Activated T-cell treated with anti-CD3 and anti-CD28 coated beads for 4 hours (primary cell): ENCODE results near the gene SPOCK3.

Experiments
- DNase-seq: peaks from one replicate; pipeline ENCODE4 v3.0.0-alpha.2; 2020

SPOCK3 gene

DNA sequence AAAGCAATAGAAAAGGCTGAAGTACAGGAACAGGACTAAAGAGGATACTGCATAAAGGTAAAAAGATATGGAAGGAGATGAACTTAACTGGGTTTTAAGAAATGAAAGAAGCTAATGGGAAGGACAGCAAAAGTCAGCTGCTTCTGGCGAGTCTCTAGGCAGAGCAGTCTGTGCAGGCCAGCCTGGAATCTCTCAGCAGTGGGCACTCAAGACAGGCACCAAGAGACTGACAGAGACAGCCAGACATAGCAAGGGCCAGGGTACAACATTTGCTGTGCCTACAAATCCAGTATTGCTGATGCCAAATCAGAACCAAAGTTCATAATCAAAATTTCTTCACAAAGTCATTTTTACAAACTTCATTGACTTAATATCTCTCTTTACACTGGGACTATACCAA is 62.4 kb downstream of the SPOCK3 start:
- DNase-seq: no peak

- no peak for DNase-seq
These were observed 65.7 kb downstream of the SPOCK3 start for GRCh38 chr4:167168611-167169010.

DNA sequence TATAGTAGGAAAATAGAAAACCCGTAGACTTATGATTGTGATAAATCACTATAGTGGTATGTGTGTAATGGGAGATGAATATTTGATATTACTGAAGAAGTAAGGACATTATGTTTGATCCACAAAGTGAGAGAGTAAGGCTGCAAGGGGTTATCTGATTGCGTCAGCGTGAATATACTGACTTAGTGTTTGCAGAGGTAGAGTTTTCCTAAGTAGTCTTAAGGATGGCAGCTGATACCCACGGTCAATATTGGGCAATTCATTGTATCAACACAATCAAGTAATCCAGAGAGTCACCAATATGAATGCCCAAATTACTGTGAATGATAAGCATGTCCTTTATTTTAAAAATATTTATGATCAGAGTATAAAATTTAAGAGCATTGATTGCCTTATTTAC is 83.7 kb downstream of the SPOCK3 start:
- no peak for DNase-seq

- DNase-seq: no peak
These were observed 89.7 kb downstream of the SPOCK3 start for GRCh38 chr4:167144605-167145004.

GRCh38 chr4:167143018-167143417 is 91.3 kb downstream of the SPOCK3 start:
- no peak for DNase-seq

- no peak for DNase-seq
These were observed 98.0 kb downstream of the SPOCK3 start for GRCh38 chr4:167136270-167136669.

DNA sequence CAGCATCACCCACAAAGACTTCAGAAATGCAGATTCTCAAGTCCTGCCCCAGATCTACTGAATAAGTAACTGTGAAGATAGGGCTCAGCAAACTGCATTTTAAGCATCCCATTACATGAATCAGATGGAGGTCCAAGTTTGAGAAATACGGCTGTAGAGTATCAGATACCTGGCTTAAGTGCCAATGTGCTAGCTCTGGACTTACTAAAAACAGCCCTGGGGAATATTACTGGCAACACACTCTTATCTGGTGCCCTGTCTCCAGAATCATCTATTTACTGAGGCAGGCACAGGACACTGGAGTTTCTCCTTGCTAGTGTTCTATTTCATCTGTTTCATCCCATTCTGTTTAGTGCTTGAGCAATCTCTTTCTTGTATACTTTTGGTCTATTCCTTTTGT is 105.1 kb downstream of the SPOCK3 start:
- DNase-seq: no peak

DNA sequence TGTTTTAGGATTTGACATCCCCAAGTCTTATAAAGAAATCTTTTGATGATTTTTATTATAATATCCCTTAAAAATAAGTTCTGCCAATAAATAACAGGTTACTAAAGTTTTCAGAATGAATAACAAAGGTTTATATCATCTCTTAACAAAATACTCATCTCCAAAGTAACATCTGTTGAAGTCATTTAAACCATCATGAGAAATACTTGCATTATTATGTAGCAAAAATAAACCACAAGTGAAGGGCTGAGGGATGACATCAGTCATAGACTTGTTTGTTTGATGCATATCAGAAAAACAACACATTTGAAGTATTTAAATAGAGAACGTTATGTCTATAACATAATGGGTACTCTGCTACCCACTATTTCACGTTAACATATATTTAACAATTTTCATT is 114.9 kb downstream of the SPOCK3 start:
- no peak for DNase-seq

DNA sequence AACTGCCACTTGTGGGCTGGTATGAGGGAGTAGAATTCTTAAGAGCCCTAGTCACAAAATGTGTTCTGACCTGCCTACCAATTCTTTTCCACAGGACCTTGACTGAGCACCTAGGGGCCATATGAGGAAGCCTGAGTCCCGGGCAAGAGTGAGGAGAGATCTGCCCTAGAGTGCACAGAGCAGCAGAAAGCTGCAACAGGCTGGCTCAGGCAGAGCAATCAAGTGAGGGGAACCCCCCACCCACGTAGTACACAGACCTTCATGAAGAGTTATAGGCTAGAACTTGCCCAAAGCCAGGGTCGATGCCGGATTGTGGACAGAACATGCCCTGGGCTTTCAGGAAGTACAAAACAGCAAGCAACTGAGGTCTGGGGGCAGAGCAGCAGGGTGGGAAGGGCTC is 117.0 kb downstream of the SPOCK3 start:
- no peak for DNase-seq

GRCh38 chr4:167114416-167114971 is 119.8 kb downstream of the SPOCK3 start:
- no peak for DNase-seq

- no peak for DNase-seq
These were observed 122.7 kb downstream of the SPOCK3 start for GRCh38 chr4:167111622-167112021.

GRCh38 chr4:167111092-167111491 is 123.2 kb downstream of the SPOCK3 start:
- no peak for DNase-seq

DNA sequence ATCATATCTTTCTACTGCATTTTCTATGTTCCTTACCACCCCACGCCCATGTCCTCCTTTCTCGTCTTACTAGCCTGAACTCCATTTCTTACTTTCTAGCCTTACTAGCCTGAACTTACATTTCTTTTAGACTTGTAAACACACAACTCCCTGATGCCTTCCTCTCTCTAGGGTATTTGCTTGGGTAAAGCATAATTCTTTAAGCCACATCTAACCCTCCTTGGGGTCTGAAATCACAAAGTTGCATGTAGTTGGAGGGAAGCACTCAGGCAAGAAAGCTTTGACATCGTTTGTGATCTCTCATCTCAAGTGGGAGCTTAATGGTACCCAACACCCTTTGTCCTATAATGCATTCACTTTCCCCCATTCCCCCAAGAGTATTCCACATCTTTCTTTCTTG is 124.4 kb downstream of the SPOCK3 start:
- DNase-seq: no peak

DNA sequence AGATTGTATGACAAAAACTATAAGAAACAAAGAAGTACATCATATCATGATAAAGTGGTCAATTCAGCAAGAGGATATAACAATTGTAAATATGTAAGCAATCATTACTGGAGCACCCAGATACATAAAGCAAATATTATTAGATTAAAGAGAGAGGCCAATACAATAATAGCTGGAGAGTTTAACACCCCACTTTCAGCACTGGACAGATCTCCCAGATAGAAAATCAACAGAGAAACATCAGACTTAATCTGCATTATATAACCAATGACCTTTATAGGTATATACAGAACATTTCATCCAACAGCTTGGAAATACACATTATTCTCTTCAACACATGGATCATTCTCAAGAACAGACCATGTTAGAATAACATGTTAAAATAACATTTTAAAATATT is 128.4 kb downstream of the SPOCK3 start:
- DNase-seq: no peak

DNA sequence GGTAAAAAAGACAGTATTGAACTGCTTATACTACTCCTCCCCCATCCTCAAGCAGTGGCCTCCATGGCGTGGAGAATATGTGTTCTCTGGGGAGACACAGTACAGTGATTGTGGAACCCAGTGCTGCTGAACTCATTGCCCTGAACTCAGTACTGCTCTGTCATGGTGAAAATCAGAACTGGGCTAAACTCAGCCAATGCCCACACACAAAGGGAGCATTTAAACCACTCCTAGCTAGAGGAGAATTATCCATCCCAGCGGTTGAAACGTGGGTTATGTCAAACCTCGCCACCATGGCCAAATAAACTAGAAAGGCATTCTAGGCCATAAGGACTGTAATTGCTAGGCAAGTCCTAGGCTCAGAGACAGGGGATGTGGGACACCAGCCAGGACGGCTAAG is 131.8 kb downstream of the SPOCK3 start:
- no peak for DNase-seq

- DNase-seq: no peak
These were observed 133.3 kb downstream of the SPOCK3 start for GRCh38 chr4:167101035-167101434.

- no peak for DNase-seq
These were observed 134.2 kb downstream of the SPOCK3 start for GRCh38 chr4:167100120-167100519.

- no peak for DNase-seq
These were observed 146.2 kb downstream of the SPOCK3 start for GRCh38 chr4:167088115-167088514.

GRCh38 chr4:167084321-167084720 is 150.0 kb downstream of the SPOCK3 start:
- DNase-seq: no peak

DNA sequence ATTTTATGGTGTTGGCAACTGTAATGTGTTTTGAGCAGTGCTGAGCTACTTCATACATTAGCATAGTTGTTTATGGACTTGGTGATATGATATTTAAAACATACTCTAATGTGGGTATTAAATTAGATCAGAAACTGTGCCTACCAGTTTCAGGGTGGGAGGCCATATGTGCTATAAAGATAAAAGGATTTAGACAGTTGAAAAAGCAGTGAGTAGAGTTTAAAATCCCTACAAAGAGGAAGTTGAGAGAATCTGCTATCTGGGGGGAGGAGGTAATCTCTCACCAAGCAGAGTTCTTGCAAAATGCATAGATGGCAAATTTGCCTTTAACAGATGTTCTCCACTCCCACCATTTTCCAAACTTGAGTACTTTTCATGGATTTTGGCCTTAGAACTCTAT is 154.5 kb downstream of the SPOCK3 start:
- no peak for DNase-seq

DNA sequence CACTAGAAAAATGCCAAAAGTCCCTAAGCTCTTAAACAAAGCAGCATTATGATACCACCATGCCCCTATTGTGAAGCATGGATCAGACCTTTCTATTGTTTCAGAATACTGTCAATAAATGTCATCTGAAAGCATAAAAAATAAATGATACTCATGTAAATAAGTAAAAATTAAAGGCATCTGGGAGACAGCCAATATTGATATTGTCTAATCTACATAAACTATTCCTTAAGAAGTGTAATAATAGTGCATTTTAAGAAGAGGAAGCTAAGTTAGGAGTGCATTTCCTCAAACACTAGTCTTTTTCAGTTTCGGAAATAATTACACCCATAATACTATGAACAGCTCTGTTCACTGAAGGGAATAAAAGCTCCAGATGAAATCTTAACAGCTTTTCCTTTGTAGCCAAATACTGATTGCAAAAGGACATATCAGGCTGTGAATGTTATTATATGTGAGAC is 181.6 kb downstream of the SPOCK3 start:
- no peak for DNase-seq

- DNase-seq: no peak
These were observed 185.0 kb downstream of the SPOCK3 start for GRCh38 chr4:167049257-167049656.

DNA sequence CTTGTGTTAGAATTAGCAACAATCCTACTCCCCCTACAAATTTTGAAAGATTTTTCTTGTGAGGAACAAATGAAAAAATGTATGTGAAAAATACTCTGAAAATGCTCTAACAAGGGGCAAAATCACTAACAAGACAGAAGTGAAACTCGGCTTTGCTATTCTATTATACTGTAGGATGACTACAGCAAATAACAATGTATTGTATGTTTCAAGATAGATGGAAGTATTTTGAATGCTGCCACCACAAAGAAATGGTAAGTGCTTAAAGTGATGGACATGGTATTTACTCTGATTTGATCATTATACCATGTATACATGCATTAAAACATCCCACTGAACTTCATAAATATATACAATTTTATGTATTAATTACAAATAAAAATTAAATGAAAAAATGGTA is 192.8 kb downstream of the SPOCK3 start:
- DNase-seq: no peak

GRCh38 chr4:167035390-167035789 is 198.9 kb downstream of the SPOCK3 start:
- no peak for DNase-seq

DNA sequence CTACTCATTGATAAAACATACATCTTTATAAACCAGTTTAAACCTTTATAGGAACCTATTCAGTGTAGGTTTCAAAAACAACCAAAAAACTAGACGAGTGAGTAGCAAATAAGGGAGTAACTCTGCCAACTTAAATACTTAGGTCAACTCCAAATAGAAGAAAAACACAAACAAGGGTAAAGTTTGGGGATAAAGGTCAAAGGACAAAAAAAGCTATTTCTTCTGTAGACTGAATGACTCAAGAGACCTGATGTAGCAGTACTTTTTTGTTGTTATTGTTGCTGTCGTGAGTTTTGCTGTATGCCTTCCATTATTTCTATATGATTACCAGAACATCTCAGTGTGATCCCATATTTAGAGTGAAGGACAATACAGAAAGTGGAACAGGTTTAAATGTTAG is 199.3 kb downstream of the SPOCK3 start:
- DNase-seq: no peak

GRCh38 chr4:167032871-167033270 is 201.4 kb downstream of the SPOCK3 start:
- DNase-seq: no peak
